PC-9 (cell line): ENCODE data around the gene HBP1.

Experiments
- CTCF ChIP-seq: fragments of 200-600 bp; sonication (generic); conservative IDR thresholded peaks from 2 replicates; pipeline ENCODE4 v1.6.1; 2017; ENCODE audit warnings: mixed run types, antibody characterized with exemption, mild to moderate bottlenecking, moderate library complexity
- EZH2 ChIP-seq: fragments of 200-600 bp; sonication (generic); IDR thresholded peaks from 2 replicates; pipeline ENCODE4 v1.8.0; 2017; ENCODE audit warnings: antibody characterized with exemption, low read depth

DNA sequence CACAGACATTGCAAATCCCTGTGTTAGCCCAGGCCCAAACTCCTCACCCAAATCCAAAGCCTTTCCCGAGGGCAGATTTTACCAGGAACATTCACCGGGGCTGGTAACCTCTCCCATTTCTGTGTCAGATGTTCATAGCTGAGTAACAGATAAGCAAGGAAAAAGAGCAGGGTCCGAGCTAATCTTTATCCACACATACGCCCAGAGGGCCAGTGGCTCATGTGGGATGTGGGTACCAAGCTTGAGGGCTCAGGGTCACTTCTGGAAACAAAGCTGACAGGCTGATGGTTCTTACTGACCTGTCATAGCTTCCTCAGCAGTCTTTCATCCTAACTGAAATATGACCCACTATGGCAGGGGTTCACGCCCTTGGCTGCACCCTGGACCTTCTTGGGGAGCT is 39.8 kb downstream of the HBP1 start:
- TF ChIP-seq CTCF, result no peak
- TF ChIP-seq EZH2, result no peak
